Measurements from ENCODE around the gene GAB2.

- TF ChIP-seq CTCF (conservative IDR thresholded peaks at IDR 0.05) (no peak), ZFX (IDR thresholded peaks at IDR 0.05) (no peak)
These were observed 209.9 kb downstream of the GAB2 start for GRCh38 chr11:78207532-78208256.
